Measurements from ENCODE around the gene MYBL2.

DNA sequence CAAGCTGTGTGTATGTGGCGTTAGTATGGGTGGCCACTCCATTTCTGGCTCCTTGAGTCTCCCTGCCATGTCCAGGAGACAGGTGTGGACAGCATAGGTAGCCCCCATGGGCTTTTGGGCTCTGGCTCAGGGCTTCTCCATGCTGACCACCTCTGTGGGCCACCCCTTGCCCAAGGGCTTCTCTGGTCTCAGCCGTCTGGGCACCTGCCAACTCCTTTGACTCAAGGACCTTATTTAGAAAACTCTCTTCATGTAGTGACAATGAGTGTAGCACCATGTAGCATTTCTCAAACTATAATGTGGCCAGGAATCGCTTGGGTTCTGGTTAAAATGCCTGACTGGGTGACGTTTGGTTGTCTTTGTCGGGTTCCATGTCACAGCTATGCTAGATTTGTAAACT is 65.0 kb downstream of the MYBL2 start:
- no peak for TF ChIP-seq EZH2phosphoT487 (IDR thresholded peaks at IDR 0.05; ENCODE audit: low read depth, severe bottlenecking, unreplicated experiment)
- no peak for TF ChIP-seq EZH2 (IDR thresholded peaks at IDR 0.05; ENCODE audit: borderline replicate concordance)
